ENCODE results near the gene BDKRB1. TPM values are rescaled to one million over a fixed set of nuclear protein-coding genes. Genes with fewer than 3 reads are reported as not detected.

BDKRB1 gene
- total RNA-seq, 2 experiments from 2014 or later: not detected

DNA sequence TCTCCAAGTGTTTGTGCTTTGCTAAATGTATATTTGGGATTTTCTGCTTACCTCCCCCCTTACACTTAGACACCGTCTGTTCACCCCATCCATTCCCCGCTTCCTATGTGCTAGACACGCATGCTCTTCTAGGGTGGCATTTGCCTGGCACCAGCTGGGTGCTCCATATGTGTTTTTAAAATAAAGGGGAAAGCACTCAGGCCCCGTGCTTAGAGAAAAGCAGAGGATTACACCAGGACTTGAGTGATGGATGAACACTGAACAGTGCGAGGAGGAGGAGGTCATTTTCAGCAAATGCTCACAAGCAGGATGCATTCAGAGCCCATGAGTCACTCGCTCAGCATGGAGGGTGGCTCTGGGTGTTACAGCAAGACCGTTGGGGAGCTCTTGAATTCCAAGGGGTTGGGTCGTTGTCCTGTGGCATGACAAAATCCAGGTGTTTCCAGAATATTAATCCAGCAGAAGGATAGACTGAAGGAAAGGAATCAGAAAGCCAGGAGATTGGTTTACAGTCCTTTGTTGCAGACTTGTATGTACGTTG, 2.9 kb upstream of the BDKRB1 start:
- no peaks in the 10 kb centered on the region for H3K4me1 Mint-ChIP-seq (ENCODE audit: low read depth)
- H3K27me3 Mint-ChIP-seq (ENCODE audit: low read depth): peaks cover 7% of the 10 kb centered on the region
- no peaks in the 10 kb centered on the region for H3K9me3 Mint-ChIP-seq (ENCODE audit: insufficient read depth)
- H3K36me3 Mint-ChIP-seq (ENCODE audit: low read depth): no peaks in the 10 kb centered on the region
- H3K4me3 Mint-ChIP-seq: no peak overlapping the region
- ChIA-PET CTCF (no interaction called here), POLR2A (no interaction called here)
- H3K27ac Mint-ChIP-seq: no peak overlapping the region
- ATAC-seq (no peak), DNase-seq (no peak)

DNA sequence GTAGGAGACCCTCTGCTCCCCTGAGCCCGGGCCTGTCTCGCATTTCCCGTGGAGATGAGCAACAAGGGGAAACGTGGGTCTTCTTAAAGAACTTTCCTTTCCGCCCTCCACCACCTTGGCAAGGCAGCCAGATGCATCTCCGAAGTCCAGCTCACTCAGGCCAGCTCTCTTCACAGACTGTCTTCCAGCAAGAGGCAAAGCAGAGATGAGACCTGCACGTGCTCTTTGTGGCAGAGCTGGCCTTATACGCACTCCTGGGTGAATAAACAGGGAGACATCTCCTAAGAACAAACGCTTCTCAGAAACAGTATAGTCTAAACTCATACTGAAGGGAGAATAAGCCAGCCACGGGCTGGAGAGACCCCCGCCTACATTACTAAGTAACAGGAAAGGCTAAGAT, 1.3 kb upstream of the BDKRB1 start:
- Mint-ChIP-seq H3K9me3 (ENCODE audit: insufficient read depth) (no peaks in the 10 kb centered on the region), H3K4me1 (ENCODE audit: low read depth) (no peaks in the 10 kb centered on the region), H3K27me3 (ENCODE audit: low read depth) (peaks cover 11% of the 10 kb centered on the region), H3K36me3 (ENCODE audit: low read depth) (no peaks in the 10 kb centered on the region), H3K27ac (no peak overlapping the region), H3K4me3 (no peak overlapping the region)
- ATAC-seq (no peak), DNase-seq (no peak)
- ChIA-PET POLR2A (no interaction called here), CTCF (no interaction called here)

DNA sequence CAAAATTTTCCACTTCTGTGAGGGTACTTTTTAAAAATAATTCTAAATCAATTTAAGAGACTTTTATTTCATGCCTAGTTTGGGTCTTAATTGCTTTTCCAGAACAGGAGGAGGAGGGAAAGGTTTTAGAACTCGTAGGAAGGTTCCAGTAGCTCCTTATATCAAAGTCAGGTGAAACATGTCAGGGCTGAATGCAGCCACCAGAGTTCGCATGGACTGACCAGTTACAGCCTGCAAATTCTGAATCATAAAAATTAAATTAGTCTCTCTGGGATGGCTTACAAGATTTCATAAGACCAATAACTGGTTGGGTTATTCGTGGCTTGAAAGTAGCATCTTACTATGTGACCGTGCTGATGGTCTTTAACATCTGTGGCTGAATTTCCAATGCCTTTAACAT, 397 bp downstream of the BDKRB1 start:
- ChIA-PET POLR2A (no interaction called here), CTCF (no interaction called here)
- no peak for DNase-seq
- H3K27me3 Mint-ChIP-seq (ENCODE audit: low read depth): peaks cover 20% of the 10 kb centered on the region
- H3K4me1 Mint-ChIP-seq (ENCODE audit: low read depth): no peaks in the 10 kb centered on the region
- ATAC-seq: no peak
- H3K9me3 Mint-ChIP-seq (ENCODE audit: insufficient read depth): no peaks in the 10 kb centered on the region
- no peak overlapping the region for H3K4me3 Mint-ChIP-seq
- H3K27ac Mint-ChIP-seq: no peak overlapping the region
- no peaks in the 10 kb centered on the region for H3K36me3 Mint-ChIP-seq (ENCODE audit: low read depth)

DNA sequence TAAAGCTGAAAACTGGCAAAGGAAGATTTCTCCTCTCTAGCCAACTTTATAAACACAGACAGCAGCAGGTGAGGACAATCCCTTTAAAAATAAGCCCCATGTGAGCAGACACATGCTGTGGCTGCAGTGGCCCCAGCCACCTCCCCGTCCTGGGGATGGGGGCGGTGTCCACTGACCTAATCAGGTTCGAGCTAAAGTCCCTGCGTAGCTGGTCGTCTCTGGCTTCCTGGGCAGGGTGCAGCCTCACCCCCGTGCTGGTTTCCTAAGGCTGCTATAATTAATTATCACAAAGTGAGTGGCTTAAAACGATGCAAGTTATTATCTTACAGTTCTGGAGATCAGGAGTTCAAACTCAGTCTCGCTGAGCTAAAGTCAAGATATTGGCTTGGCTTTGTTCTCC, 1.0 kb downstream of the BDKRB1 start:
- Mint-ChIP-seq H3K4me1 (ENCODE audit: low read depth) (no peaks in the 10 kb centered on the region), H3K9me3 (ENCODE audit: insufficient read depth) (no peaks in the 10 kb centered on the region), H3K4me3 (no peak overlapping the region), H3K27me3 (ENCODE audit: low read depth) (peaks cover 18% of the 10 kb centered on the region), H3K36me3 (ENCODE audit: low read depth) (no peaks in the 10 kb centered on the region), H3K27ac (no peak overlapping the region)
- ATAC-seq: no peak
- DNase-seq: no peak
- ChIA-PET CTCF (no interaction called here), POLR2A (no interaction called here)

DNA sequence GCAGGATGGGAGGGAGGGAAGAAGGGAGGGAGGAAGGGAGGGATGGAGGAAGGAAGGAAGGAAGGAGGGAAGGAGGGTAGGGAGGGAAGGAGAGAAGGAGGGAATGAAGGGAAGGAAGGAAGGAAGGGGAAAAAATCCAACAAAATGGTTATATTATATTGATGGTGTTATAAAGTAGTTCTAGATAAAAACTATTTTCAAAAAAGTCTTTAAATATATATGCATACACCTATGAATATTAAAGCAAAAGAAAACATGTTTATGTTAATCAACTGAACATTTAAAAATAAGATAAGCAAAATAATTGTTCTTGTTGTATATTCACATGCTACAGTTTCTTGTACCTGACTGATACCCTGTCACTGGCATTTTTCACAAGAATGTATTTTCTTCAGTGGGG, 1.9 kb downstream of the BDKRB1 start:
- H3K9me3 Mint-ChIP-seq (ENCODE audit: insufficient read depth): no peaks in the 10 kb centered on the region
- H3K4me3 Mint-ChIP-seq: no peak overlapping the region
- H3K27me3 Mint-ChIP-seq (ENCODE audit: low read depth): peaks cover 18% of the 10 kb centered on the region
- ChIA-PET CTCF (no interaction called here), POLR2A (no interaction called here)
- no peaks in the 10 kb centered on the region for H3K4me1 Mint-ChIP-seq (ENCODE audit: low read depth)
- DNase-seq (no peak), ATAC-seq (no peak)
- H3K36me3 Mint-ChIP-seq (ENCODE audit: low read depth): no peaks in the 10 kb centered on the region
- no peak overlapping the region for H3K27ac Mint-ChIP-seq

DNA sequence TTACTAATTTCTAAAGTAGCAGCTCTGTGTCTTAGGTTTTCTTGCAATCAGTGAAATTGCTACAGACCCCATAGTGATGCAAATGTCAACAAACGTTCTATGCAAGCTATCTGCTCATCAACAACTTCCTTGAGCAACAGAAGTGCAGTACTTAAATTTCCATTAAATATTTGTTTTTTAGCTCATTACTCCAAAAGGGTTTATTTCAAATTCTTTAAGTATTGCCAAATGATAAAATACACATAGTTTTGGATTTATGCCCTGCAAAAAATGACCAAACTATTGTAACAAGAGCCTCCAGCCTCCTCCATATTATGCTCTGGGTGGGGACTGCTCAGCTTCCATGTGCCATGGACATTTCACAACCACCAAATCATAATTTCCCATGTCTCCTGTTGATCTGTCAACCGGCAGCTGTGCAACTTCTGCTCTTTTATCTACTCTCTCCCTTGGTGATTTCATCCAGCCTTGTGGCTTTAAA, 4.4 kb downstream of the BDKRB1 start:
- Mint-ChIP-seq H3K9me3 (ENCODE audit: insufficient read depth) (no peaks in the 10 kb centered on the region), H3K36me3 (ENCODE audit: low read depth) (no peaks in the 10 kb centered on the region), H3K27ac (no peak overlapping the region), H3K4me3 (no peak overlapping the region), H3K27me3 (ENCODE audit: low read depth) (peaks cover 18% of the 10 kb centered on the region), H3K4me1 (ENCODE audit: low read depth) (no peaks in the 10 kb centered on the region)
- ChIA-PET POLR2A (interaction anchor here (0.6 kb wide), 1 partner anchor 166 kb away, joined by 3 read pairs; no protein-coding TSS in a partner anchor), CTCF (interaction anchor here (1.9 kb wide), 1 partner anchor 15 kb away, joined by 6 read pairs; no protein-coding TSS in a partner anchor)
- no peak for DNase-seq
- no peak for ATAC-seq

DNA sequence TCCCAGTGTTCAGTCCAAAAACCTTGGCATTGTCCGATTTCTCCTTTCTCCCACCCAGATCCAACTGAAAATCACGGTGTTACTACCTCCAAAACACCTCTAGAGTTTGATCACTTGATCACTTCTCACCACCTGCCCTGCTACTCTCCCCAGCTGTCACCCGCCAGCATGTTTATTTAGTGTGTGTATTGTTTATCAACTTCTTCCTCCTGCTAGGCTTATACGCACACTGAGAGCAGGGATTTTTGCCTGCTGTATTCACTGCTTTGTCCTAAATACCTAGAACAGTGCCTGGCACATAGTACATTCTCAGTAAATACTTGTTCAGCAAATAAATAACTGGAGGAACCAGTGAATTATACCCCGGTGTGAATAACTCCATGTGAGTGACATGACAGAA, 5.0 kb downstream of the BDKRB1 start:
- DNase-seq (no peak), ATAC-seq (no peak)
- Mint-ChIP-seq H3K4me3 (no peak overlapping the region), H3K9me3 (ENCODE audit: insufficient read depth) (no peaks in the 10 kb centered on the region), H3K4me1 (ENCODE audit: low read depth) (no peaks in the 10 kb centered on the region), H3K36me3 (ENCODE audit: low read depth) (no peaks in the 10 kb centered on the region), H3K27ac (no peak overlapping the region), H3K27me3 (ENCODE audit: low read depth) (peaks cover 18% of the 10 kb centered on the region)
- ChIA-PET POLR2A (no interaction called here), CTCF (interaction anchor here (1.9 kb wide), 1 partner anchor 14 kb away, joined by 6 read pairs; no protein-coding TSS in a partner anchor)

DNA sequence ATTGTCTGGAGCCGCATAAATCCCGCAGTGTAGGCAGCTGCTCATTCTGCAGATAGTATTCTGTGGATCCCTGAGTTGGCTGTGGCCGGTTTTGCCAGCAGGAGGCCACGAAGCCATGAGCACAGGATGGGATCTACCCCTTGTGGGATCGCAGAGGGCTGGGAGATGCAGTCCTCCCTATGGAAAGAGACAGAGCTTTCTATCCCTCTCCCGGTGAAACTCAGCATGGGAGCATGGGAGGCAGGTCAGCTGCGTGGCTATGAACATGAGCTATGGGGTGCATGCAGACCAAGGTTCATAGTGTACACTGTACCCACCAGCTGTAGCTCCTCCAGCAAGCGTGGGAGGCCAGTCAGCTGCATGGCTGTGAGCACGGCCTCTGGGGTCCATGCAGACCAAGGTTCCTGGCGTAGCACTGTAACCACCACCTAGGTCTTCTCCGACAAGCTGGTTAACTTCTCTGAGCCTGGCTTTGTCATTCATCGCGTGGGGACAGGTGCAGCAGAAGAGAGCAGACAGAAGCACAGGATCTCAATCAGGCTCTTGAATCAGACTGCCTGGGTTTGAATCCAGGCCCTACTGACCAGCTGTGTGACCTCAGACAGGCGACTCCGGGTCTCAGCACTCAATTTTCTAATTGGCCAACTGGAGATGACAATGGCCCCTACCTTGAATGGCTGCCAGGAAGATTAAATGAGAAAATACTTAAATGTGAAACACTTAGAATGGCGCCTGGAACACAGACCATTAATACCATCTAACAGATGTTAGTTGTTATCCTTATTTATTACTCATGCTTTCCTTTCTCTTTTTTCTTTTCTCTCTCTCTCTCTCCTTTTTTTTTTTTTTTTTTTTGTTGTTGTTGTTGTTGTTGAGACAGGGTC, 6.0 kb downstream of the BDKRB1 start:
- Mint-ChIP-seq H3K4me1 (ENCODE audit: low read depth) (no peaks in the 10 kb centered on the region), H3K27ac (no peak overlapping the region), H3K9me3 (ENCODE audit: insufficient read depth) (no peaks in the 10 kb centered on the region), H3K27me3 (ENCODE audit: low read depth) (peaks cover 20% of the 10 kb centered on the region), H3K4me3 (no peak overlapping the region), H3K36me3 (ENCODE audit: low read depth) (no peaks in the 10 kb centered on the region)
- CTCF ChIA-PET: interaction anchor here (1.5 kb wide), 1 partner anchor 11 kb away, joined by 3 read pairs; no protein-coding TSS in a partner anchor
- POLR2A ChIA-PET: no interaction called here
- ATAC-seq (no peak), DNase-seq (no peak)

DNA sequence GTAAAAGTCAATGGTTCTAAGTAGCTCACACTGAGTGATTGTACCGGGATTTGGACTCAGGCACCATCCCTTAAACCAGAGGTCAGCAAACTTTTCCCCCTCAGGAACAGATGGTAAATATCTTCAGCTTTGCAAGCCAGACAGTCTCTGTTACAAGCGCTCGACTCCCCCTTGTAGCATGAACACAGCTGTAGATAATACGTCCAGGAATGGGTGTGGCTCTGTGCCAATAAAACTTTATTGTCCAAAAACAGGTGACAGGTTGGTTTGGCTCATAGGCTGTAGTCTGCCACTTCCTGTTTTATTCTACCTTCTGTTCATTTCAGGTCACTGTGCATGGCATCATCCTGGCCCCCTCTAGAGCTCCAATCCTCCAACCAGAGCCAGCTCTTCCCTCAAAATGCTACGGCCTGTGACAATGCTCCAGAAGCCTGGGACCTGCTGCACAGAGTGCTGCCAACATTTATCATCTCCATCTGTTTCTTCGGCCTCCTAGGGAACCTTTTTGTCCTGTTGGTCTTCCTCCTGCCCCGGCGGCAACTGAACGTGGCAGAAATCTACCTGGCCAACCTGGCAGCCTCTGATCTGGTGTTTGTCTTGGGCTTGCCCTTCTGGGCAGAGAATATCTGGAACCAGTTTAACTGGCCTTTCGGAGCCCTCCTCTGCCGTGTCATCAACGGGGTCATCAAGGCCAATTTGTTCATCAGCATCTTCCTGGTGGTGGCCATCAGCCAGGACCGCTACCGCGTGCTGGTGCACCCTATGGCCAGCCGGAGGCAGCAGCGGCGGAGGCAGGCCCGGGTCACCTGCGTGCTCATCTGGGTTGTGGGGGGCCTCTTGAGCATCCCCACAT, 7.6 kb downstream of the BDKRB1 start:
- DNase-seq (no peak), ATAC-seq (no peak)
- Mint-ChIP-seq H3K4me1 (ENCODE audit: low read depth) (no peaks in the 10 kb centered on the region), H3K36me3 (ENCODE audit: low read depth) (no peaks in the 10 kb centered on the region), H3K27ac (no peak overlapping the region), H3K27me3 (ENCODE audit: low read depth) (peaks cover 15% of the 10 kb centered on the region), H3K4me3 (no peak overlapping the region), H3K9me3 (ENCODE audit: insufficient read depth) (no peaks in the 10 kb centered on the region)
- CTCF ChIA-PET: interaction anchor here (1.5 kb wide), 1 partner anchor 10 kb away, joined by 3 read pairs; no protein-coding TSS in a partner anchor
- POLR2A ChIA-PET: no interaction called here

DNA sequence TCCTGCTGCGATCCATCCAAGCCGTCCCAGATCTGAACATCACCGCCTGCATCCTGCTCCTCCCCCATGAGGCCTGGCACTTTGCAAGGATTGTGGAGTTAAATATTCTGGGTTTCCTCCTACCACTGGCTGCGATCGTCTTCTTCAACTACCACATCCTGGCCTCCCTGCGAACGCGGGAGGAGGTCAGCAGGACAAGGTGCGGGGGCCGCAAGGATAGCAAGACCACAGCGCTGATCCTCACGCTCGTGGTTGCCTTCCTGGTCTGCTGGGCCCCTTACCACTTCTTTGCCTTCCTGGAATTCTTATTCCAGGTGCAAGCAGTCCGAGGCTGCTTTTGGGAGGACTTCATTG, 8.2 kb downstream of the BDKRB1 start:
- no peak for ATAC-seq
- POLR2A ChIA-PET: no interaction called here
- DNase-seq: no peak

DNA sequence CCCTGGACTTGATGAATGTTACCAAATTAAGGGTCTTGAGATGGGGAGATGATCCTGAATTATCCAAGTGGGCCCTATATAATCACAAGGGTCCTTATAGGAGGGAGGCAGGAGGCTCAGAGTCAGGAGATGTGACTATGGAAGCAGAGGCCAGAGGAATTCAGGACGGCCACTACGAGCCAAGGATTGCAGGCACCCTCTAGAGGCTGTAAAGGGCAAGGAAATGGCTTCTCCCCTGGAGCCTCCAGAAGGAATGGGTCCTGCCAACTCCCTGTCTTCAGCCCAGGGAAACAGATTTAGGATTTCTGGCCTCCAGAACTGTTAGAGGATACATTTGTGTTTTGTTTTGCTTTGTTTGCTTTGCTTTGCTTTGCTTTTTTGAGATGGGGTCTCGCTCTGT, 8.8 kb downstream of the BDKRB1 start:
- CTCF ChIA-PET: no interaction called here
- Mint-ChIP-seq H3K4me1 (ENCODE audit: low read depth) (no peaks in the 10 kb centered on the region), H3K27ac (no peak overlapping the region), H3K36me3 (ENCODE audit: low read depth) (no peaks in the 10 kb centered on the region), H3K9me3 (ENCODE audit: insufficient read depth) (no peaks in the 10 kb centered on the region), H3K27me3 (ENCODE audit: low read depth) (peaks cover 10% of the 10 kb centered on the region), H3K4me3 (no peak overlapping the region)
- POLR2A ChIA-PET: no interaction called here
- DNase-seq (no peak), ATAC-seq (no peak)

More for the DNA sequence above, 8.2 kb downstream of the BDKRB1 start:
- H3K4me1 Mint-ChIP-seq (ENCODE audit: low read depth): no peaks in the 10 kb centered on the region
- H3K9me3 Mint-ChIP-seq (ENCODE audit: insufficient read depth): no peaks in the 10 kb centered on the region
- H3K4me3 Mint-ChIP-seq: no peak overlapping the region
- H3K27ac Mint-ChIP-seq: no peak overlapping the region
- CTCF ChIA-PET: no interaction called here
- H3K36me3 Mint-ChIP-seq (ENCODE audit: low read depth): no peaks in the 10 kb centered on the region
- H3K27me3 Mint-ChIP-seq (ENCODE audit: low read depth): peaks cover 15% of the 10 kb centered on the region

All from activated CD8-positive, alpha-beta T cell treated with anti-CD3 and anti-CD28 coated beads, Interleukin-2, amount 10 ng/mL, durations not matched to agents 7 days and 5 days (primary cell).